ENCODE data around the gene PPP1R11. TPM values are rescaled to one million over a fixed set of nuclear protein-coding genes. Genes with fewer than 3 reads are reported as not detected.
A peak's percentile ranks its signal among the peaks of the same experiment; 100 is the strongest.

The PPP1R11 gene
- total and polyA plus RNA-seq, 9 of the 15 experiments (the other 6 are each of a cell fraction or from before 2014, with no cell fraction given), result 17.8 to 94.8 (median 44.6) TPM

DNA sequence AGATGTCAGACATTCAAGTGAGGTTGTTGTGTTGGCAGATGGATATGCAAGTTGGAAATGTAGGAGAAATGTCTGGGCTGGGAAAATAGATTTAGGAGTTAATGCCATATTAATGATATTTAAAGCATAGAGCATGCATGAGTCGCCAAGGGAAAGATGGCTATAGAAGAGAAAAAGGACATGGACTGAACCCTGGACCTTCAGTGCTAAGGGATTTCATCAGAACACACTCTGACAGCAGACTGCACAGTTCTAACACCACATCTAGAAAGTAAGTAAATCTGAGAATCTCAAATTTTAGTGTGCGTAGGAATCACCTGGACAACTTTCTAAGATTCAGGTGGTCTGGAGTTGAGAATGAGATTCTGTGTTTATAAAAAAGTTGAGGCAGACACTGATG, 23.3 kb upstream of the PPP1R11 start (continued):
- TF ChIP-seq KHSRP (IDR thresholded peaks at IDR 0.05) (no peak), ATF2 (CRISPR knock-in tag; IDR thresholded peaks at IDR 0.05) (no peak), SRSF9 (IDR thresholded peaks at IDR 0.05; ENCODE audit: borderline replicate concordance, low read depth, low read length) (no peak), STAT6 (CRISPR knock-in tag; IDR thresholded peaks at IDR 0.05) (no peak)

DNA sequence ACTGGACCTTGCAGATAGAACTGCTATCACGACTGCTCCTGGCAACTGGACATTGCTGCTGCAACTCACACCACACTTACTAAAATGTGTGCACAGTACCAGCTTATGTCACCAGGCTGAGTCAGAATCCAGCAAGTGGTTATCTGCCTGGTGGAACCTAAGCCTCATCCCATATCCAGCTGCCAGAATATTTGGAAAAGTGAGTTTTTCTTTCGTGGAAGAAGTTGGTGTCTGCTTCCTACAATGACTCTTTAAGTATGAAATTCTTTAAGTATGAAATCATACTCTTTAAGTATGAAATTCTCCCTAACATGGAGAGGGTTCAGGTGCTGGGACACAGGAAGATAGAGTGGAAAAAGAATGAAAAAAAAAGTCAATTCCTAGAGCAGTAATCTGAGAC, 22.4 kb upstream of the PPP1R11 start:
- Histone ChIP-seq H3K4me2 (ENCODE audit: insufficient read depth, low read length) (no peak overlapping the region), H3K27ac (ENCODE audit: extremely low read depth, low read depth, low read length) (no peak overlapping the region), H3K4me1 (replicated peaks in 1 of 2; ENCODE audit: control insufficient read depth in 2 of 2, insufficient read depth in 2 of 2, low read length in 2 of 2) (peaks cover 0 to 6% of the 10 kb centered on the region in 2 experiments; a peak in 1 of 5 replicates), H3K9me3 (replicated peaks; ENCODE audit: control insufficient read depth, insufficient read depth, low read depth, low read length) (no peaks in the 10 kb centered on the region), H3K36me3 (ENCODE audit: control insufficient read depth, insufficient read depth, low read length) (no peaks in the 10 kb centered on the region; the same call in 2 of the 3 replicates), H3K27me3 (ENCODE audit: control insufficient read depth in 2 of 2, insufficient read depth in 2 of 2, low read length in 2 of 2) (no peaks in the 10 kb centered on the region), H3K4me3 (no peak overlapping the region), H3K9me1 (ENCODE audit: control insufficient read depth, insufficient read depth, low read length) (no peaks in the 10 kb centered on the region), H4K20me1 (replicated peaks; ENCODE audit: control insufficient read depth, insufficient read depth, low read length) (no peaks in the 10 kb centered on the region), H2AFZ (ENCODE audit: low read depth, low read length) (no peak overlapping the region), H3K9ac (ENCODE audit: insufficient read depth in 1 of 2, low read depth in 2 of 2, low read length in 2 of 2) (no peak overlapping the region), H3K79me2 (ENCODE audit: control insufficient read depth, insufficient read depth, low read length) (no peaks in the 10 kb centered on the region)
- CTCF ChIA-PET (ENCODE audit: low intra/inter-chr PET ratio), result no interaction called here
- BruUV-seq (replicated peaks), result no TSS peak
- FAIRE-seq, result no peak
- intact Hi-C loops (cut with micrococcal nuclease) (no loop called here), in situ Hi-C loops (cut with MboI) (no loop called here)
- no peak for DNase-seq (ENCODE audit: extremely low read depth in 1 of 4, low spot score in 3 of 4)
- no peak; the same call in 1 of the 3 replicates for ATAC-seq
- WGBS (ENCODE audit: insufficient coverage, low coverage, missing lambda C conversion rate), result 37% methylated on average over 2 of the region's 2 CpGs
- POLR2A ChIA-PET, result interaction anchor here (0.6 kb wide), 1 partner anchor 1122 kb away, joined by 3 read pairs; no protein-coding TSS in a partner anchor
- TF ChIP-seq CBFA2T2 (conservative IDR thresholded peaks at IDR 0.05), result 0 out of 2 replicates have a peak, but pooled peaks have one; percentile 9
- peak; percentile 42; the same call in 1 of the 2 replicates for TF ChIP-seq ATF3 (IDR thresholded peaks at IDR 0.05)
- TF ChIP-seq ATF3 (CRISPR knock-in tag; conservative IDR thresholded peaks at IDR 0.05), result no peak
- TF ChIP-seq MNT (conservative IDR thresholded peaks at IDR 0.05), result no peak
- TF ChIP-seq CBFA2T3 (IDR thresholded peaks at IDR 0.05), result peak; percentile 47
- TF ChIP-seq, protein P1, sequence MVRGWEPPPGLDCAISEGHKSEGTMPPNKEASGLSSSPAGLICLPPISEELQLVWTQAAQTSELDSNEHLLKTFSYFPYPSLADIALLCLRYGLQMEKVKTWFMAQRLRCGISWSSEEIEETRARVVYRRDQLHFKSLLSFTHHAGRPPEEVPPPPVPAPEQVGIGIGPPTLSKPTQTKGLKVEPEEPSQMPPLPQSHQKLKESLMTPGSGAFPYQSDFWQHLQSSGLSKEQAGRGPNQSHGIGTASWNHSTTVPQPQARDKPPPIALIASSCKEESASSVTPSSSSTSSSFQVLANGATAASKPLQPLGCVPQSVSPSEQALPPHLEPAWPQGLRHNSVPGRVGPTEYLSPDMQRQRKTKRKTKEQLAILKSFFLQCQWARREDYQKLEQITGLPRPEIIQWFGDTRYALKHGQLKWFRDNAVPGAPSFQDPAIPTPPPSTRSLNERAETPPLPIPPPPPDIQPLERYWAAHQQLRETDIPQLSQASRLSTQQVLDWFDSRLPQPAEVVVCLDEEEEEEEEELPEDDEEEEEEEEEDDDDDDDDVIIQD (CRISPR knock-in tag; IDR thresholded peaks at IDR 0.05), result no peak
- TF ChIP-seq PHF21A (IDR thresholded peaks at IDR 0.05; ENCODE audit: borderline replicate concordance, low read depth), result no peak
- TF ChIP-seq FOSL1 (tag; conservative IDR thresholded peaks at IDR 0.05), result peak; percentile 51; the same call in 1 of the 2 replicates
